SK-N-DZ (cell line): Measurements from ENCODE around the gene SMIM44.
A peak's percentile ranks its signal among the peaks of the same experiment; 100 is the strongest.
"Not testable (repeated sequence)": the region's sequence is repeated elsewhere in the genome, so short reads cannot be mapped to it uniquely, and the experiment has no call there.

Experiments used
- DNase-seq: peaks from one replicate; pipeline ENCODE4 v3.0.0-alpha.2; 2015; ENCODE audit warnings: low spot score

The SMIM44 gene

DNA sequence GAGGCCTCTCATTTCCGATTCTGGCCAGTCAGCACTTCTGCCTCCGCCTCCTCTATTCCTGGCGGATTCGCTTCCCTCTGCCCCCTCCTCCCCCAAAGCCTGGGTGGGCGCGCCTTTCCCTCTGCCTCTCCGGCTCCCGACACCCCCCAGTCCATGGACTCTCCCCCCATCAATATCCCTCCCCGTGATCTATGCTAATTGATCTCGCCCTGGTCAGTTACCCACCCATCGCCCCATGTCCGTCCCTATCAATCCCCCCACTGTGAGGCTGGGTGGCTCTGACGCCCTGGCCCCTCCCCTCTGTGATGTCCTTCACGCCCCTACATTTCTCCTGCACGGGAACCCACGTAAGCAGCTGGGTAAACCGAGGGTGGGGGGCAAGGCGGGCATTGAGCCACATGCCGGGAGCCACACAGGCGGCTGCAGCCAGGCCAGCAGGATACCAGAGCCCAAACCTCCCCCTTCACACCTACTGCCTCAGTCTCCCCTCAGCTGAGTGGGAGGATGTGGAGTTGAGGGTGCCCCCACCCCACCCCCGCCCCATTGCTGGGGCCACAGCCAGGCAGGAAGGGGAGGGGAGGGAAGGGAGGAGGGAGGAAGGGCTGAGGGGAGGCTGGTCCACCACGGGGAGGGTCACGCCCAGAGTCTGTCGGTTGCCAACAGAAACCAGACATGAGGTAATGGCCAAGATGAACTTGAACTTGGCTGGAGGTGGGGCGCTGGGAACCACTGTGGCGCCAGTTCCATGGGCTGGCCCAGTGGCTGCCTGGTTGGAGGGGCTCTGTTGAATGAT, 24.0 kb downstream of the SMIM44 start:
- DNase-seq, result no peak

- DNase-seq, result no peak
These were observed 24.8 kb downstream of the SMIM44 start for GRCh38 chr19:3458229-3459088.

DNA sequence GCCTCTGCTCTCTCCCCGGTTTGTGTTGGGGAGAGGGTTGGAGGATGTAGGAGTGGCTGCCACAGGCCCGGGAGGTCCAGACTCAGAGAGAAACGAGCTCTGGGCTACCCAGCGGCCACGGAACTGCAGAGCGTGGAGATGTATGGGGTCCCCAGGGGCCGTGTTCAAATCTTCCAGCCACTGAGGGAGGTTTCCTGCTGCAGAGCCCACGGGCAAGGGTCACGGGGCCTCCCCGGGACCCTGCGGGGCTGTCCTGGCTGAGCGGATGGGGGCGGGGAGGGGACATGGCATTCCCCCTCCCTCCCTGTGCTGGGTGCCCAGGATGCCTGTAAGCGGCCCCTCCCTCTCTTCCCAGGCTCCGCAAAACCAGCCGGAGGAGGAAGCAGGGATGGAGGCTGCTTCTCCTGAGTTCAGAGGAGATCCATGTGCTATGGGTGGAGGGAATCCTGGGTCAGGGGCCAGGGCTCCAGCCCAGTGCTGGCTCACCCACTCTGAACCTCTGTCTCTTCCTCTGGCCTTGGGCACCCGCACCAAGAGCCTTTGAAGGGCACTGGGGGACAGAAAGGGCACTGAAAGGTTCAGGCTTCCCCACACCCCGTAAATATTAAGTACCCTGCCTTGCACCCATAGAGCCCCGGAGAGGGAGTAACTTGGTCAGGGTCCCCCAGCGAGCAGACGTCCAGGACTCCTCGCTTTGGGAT, 25.6 kb downstream of the SMIM44 start:
- DNase-seq, result no peak

- no peak for DNase-seq
These were observed 26.2 kb downstream of the SMIM44 start for GRCh38 chr19:3456925-3457527.

- no peak for DNase-seq
These were observed 27.2 kb downstream of the SMIM44 start for GRCh38 chr19:3455960-3456601.

DNA sequence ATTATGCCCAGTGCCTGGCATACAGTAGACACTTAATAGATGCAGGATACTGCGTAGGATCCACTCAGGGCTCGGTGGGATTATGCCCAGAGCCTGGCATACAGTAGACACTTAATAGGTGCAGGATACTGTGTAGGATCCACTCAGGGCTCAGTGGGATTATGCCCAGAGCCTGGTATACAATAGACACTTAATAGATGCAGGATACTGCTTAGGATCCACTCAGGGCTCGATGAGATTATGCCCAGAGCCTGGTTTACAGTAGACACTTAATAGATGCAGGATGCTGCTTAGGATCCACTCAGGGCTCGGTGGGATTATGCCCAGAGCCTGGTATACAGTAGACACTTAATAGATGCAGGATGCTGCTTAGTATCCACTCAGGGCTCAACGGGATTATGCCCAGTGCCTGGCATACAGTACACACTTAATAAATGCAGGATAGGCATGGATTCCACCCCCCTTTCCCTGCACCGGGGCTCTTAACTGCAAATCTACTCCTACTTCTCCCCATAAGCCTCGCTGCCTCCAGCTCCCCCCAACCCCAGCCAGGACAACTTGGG, 27.8 kb downstream of the SMIM44 start:
- DNase-seq, result no peak

- no peak for DNase-seq
These were observed 28.4 kb downstream of the SMIM44 start for GRCh38 chr19:3454656-3455392.

DNA sequence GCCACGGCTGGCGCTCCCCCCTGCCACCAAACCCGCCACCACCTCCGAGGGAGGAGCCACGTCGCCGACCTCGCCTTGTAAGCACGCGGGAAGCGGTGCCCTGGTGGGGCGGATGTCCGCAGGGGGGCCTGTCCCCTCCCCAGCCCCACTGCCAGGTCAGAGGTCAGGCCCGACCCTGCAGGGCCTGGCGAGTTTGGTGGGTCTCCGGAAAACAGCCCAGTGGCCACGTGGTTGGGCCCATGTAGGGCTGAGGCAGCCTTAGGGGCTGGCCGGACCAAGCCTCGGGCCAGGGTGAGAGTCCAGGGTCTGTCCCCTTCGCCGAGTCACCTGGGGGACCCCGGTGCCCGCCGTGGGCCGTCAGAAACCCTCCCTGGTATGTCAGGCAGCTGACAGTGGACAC, 29.4 kb downstream of the SMIM44 start:
- no peak for DNase-seq

DNA sequence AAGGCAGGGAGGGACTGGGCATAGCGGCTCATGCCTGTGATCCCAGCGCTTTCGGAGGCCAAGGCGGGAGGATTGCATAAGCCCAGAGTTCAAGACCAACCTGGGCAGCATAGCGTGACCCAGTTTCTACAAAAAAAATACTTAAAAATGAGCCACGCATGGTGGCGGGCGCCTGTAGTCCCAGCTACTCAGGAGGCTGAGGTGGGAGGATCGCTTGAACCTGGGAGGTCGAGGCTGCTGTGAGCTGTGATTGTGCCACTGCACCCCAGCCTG, 30.4 kb downstream of the SMIM44 start:
- DNase-seq, result not testable (repeated sequence)

- no peak for DNase-seq
These were observed 30.9 kb downstream of the SMIM44 start for GRCh38 chr19:3452171-3452941.

DNA sequence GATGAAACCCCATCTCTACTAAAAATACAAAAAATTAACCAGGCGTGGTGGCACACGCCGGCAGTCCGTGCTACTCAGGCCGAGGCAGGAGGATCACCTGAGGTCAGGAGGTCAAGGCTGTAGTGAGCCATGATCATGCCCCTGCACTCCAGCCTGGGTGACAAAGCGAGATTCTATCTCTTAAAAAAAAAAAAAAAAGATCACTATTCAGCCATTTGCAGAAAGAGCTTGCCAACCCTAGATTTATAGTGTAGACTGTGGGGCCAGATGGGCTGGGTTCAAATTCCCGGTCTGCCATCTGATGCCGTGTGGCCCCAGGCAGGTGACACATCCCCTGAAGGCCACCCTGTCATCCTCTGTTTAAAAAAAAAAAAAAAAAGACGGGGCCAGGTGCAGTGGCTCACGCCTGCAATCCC, 31.8 kb downstream of the SMIM44 start:
- DNase-seq, result no peak

DNA sequence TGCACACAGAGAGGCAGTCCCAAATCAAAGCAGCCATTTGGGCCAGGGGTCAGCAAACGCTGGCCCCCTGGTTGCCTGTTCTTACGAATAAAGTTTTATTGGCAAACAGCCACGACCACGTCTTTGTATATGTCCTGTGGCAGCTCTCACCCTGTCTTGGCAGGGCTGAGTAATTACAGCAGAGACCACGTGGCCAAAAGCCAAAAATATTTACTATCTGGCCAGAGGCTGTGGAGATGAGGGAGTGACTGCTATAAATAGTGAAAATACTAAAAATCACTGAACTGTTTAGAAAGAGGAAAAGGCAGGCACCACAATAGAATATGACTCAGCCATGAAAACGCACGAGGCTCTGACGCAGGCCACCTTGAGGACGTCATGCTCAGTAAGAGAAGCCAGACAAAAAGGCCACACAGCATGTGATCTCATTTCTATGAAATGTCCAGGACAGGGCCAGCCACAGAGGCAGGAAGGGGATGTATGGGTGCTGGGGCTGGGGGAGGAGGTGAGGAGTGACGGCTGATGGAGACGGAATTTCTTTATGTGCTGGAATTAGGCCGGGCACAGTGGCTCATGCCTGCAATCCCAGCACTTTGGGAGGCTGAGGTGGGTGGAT, 32.3 kb downstream of the SMIM44 start:
- DNase-seq, result no peak

DNA sequence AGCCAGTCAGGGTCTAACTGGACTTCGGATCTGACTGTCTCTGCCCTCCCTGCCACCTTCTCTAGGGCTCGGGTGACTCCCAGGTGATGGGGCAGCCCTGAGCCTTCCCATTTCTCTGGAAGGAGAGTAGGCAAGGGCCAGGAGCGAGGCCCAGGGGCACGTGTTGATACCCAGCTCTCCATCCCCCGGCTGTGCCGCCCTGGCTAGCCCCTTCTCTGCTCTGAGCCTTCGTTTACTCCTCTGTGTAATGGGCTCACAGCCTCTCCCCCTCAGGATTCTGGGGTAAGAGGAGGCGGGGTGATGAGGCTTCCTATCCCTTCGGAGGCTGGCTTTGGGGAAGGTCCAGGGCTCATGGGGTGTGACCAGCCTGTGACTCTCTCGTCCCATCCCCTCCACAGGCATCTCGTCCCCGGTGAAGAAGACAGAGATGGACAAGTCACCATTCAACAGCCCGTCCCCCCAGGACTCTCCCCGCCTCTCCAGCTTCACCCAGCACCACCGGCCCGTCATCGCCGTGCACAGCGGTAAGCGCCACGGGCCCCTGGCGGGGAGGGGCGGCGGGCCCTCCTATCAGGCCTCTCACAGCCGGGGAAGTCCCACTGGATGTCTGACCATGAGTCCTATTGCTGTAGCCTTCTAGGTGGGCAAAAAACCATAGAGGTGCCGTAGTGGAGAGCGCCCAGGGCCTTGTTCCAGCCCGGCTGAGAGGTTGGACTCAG, 34.5 kb downstream of the SMIM44 start:
- DNase-seq, result no peak

GRCh38 chr19:3446657-3447056, 36.6 kb downstream of the SMIM44 start:
- DNase-seq, result not testable (repeated sequence)

GRCh38 chr19:3444695-3445234, 38.5 kb downstream of the SMIM44 start:
- DNase-seq, result no peak

- DNase-seq, result peak; percentile 49
These were observed 39.2 kb downstream of the SMIM44 start for GRCh38 chr19:3443840-3444694.

DNA sequence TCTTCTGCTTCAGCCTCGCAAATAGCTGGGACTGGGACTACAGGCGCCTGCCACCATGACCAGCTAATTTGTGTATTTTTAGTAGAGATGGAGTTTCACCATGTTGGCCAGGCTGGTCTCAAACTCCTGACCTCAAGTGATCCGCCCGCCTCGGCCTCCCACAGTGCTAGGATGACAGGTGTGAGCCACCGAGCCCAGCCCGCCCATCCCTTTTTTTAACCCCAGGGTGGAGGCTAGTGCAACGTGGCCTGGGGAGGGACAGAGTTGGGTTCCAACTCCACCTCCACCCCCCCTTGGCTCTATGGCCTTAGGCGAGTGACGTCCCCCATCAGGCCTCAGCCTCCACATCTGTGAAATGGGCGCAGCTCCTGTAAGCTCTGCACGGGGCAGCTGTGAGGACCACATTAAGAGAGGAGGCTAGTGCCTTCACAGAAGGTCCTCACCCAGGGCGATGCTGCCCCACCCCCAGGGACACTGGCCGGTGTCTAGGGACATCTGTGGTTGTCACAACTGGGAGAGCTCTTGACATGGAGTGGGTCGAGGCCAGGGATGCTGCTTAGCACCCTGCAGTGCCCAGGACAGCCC, 40.7 kb downstream of the SMIM44 start:
- DNase-seq, result no peak
